ENCODE measurements around the gene EFCAB12.
A peak's percentile ranks its signal among the peaks of the same experiment; 100 is the strongest.

Gene EFCAB12

DNA sequence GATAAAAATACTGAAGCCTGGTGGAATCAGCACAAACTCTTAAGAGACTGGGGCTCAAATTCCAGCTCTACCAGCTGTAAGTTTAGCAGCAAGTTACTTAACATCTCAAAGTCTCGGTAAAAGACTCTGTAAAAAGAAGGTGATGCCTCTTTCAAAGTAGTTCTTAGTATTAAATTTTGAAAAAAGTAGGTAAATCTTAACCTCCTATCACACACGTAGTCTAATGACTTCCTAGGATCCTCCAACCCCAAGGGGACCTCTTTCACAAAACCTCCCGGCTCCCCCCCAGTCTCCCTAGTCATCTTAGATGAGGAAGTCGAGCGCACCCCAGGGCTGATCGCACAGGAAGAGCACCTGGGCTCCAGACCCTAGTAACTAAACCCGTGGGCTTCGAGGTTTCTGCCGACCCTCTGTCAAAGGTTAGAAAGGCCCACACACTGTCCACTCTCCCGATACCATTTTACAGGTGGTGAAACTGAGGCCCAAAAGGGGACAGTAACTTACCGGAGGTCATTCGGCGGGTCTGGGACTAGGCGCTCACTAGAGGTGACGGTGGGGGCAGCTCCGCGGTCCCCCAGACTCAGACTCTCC is 10.9 kb upstream of the EFCAB12 start:
- H3K27ac ChIP-seq = peak overlapping the region; percentile 91
- TF ChIP-seq, protein P1, sequence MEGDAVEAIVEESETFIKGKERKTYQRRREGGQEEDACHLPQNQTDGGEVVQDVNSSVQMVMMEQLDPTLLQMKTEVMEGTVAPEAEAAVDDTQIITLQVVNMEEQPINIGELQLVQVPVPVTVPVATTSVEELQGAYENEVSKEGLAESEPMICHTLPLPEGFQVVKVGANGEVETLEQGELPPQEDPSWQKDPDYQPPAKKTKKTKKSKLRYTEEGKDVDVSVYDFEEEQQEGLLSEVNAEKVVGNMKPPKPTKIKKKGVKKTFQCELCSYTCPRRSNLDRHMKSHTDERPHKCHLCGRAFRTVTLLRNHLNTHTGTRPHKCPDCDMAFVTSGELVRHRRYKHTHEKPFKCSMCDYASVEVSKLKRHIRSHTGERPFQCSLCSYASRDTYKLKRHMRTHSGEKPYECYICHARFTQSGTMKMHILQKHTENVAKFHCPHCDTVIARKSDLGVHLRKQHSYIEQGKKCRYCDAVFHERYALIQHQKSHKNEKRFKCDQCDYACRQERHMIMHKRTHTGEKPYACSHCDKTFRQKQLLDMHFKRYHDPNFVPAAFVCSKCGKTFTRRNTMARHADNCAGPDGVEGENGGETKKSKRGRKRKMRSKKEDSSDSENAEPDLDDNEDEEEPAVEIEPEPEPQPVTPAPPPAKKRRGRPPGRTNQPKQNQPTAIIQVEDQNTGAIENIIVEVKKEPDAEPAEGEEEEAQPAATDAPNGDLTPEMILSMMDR (conservative IDR thresholded peaks at IDR 0.05) = no peak
- TF ChIP-seq ZFX (IDR thresholded peaks at IDR 0.05) = no peak

DNA sequence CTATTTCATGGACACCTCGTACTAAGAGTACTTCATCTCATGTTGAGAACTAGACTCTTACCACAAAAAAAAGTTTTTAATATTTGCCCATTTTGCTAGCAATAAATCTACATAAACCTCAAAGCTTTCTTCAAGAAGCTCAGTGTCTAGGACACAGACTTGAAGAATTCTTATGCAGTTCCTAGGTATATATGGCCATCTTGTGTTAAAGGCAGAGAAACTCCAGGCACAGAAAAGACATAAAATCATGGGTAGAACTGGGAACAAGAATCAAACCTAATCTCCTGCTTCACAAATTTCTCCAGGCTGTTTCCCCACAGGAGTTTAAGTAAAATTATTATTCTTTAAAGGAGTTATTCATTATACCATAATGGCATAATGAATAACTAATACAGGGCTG is 6.9 kb upstream of the EFCAB12 start:
- H3K27ac ChIP-seq = no peak overlapping the region
- no peak for TF ChIP-seq ZFX (IDR thresholded peaks at IDR 0.05)

DNA sequence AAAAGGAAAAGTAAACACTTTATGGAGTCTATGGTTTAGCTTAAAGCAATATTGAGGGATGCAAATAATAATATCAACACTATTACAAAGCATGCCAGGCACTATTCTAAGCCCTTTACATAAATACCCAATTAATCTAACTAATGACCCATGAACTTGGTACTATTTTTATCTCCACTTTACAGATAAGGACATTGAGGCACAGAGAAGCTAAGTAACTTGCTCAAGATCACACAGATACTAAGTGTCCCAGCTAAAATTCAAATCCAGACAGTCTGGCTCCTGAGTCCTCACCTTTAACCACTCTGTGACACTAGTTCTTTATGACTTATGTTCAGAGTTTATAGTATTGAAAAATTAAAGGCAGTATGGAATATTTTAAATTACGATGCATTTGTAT is 5.7 kb upstream of the EFCAB12 start:
- TF ChIP-seq, protein P1 (conservative IDR thresholded peaks at IDR 0.05) = no peak

DNA sequence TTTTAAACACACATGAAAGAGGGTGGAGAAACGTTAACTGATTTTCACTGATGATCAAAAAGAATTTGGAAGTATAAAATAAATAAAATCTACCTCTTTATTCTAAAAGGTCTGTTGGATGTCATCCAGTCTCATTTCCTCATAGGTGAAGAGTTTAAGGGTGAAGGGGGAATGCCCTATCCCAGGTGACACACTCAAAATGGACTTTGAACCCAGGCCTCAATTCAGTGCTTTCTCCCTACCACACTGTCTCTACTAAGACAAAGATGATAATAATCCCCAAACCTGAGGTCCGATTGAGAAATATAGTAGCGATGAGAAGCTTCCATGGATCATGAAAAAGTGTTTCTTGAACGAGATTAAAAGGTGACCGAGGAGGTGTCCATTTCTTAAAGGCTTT is 5.1 kb upstream of the EFCAB12 start:
- no peak overlapping the region for H3K27ac ChIP-seq
- TF ChIP-seq, protein P1 (conservative IDR thresholded peaks at IDR 0.05) = no peak
- no peak for TF ChIP-seq ZFX (IDR thresholded peaks at IDR 0.05)

More for the DNA sequence above, 5.7 kb upstream of the EFCAB12 start:
- H3K27ac ChIP-seq = no peak overlapping the region

DNA sequence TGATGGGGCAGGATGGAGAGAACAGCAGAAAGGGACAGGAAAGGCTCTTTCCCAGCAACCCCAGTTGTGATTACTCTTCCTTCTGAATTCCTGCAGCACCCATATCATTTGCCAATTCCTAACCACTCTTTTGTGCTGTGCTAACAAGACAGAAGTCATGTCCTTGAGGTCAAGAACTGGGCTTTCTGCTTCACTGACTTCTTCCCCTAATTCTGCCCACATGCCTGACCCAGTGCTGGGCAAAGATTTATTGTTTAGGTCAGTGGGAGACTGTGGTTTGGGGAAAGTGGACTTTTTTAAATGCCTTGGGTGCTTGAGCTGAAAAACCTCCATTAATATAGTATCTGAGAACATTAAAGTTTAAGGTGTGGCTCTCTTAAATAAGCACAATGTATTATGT is 4.2 kb upstream of the EFCAB12 start:
- TF ChIP-seq ZFX (IDR thresholded peaks at IDR 0.05) = no peak
- TF ChIP-seq, protein P1 (conservative IDR thresholded peaks at IDR 0.05) = no peak
- H3K27ac ChIP-seq = no peak overlapping the region

DNA sequence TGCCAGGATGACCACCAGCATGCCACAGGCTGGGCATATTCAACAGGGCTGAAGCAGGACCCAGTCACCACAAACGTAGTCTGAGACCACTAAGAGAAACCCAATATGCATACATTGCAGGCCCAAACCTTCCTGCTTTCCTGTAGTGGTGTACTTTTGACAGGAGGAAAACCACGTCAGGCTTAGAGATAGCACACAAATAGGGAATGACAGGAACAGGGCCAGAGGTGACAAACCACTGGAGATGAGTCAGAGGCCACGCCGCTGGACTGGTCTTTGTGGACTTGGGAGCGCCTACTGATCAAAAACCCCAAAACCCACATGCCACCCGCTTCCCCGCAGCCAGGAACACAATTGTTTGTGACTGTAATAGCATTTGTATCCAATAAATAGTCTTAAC is 3.6 kb upstream of the EFCAB12 start:
- TF ChIP-seq, protein P1 (conservative IDR thresholded peaks at IDR 0.05) = no peak
- no peak for TF ChIP-seq ZFX (IDR thresholded peaks at IDR 0.05)
- no peak overlapping the region for H3K27ac ChIP-seq

DNA sequence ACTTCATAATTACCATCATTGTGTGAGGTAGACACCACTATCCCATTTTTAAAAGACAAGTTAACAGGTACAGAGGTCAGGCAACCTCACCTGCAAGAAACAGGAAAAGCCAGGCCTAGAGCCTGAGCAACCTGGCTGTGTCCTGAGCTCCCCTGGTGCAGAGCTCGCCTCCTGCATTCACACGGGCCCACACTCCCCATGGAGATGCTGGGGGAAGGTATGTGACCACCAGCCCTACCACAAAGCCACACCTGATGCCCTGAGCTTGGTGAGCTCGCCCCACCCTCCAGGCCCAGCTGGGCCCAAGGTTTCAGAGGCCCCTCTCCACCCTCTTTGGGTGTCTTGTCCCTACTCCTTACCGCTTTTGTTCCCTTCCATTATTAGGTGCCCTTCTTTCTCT is 1.2 kb upstream of the EFCAB12 start:
- peak overlapping the region; percentile 15; the same call in 1 of the 2 replicates for H3K27ac ChIP-seq
- TF ChIP-seq, protein P1 (conservative IDR thresholded peaks at IDR 0.05) = no peak
- no peak for TF ChIP-seq ZFX (IDR thresholded peaks at IDR 0.05)

DNA sequence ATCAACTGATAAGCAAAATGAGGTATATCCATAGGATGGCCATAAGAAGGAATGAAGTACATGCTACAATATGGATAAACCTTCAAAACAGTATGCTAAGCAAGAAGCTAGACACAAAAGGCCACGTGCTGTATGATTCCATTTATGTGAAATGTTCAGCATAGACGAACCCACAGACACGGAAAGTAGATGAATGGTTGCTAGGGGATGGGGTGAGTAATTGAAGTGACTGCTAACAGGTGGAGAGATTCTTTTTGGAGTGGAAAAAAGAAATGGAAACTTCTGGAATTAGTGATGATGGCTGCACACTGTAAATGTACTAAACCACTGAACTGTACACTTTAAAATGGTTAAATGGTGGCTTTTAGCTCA is 630 bp upstream of the EFCAB12 start:
- TF ChIP-seq, protein P1 (conservative IDR thresholded peaks at IDR 0.05) = no peak
- no peak for TF ChIP-seq ZFX (IDR thresholded peaks at IDR 0.05)
- H3K27ac ChIP-seq = peak overlapping the region; percentile 44

All from C4-2B (cell line).